ENCODE measurements around the gene GNG12.

Gene GNG12

GRCh38 chr1:67684526-67685066 lies 148.7 kb downstream of the GNG12 start:
- peak overlapping the region; percentile 28 for H3K4me3 ChIP-seq (ENCODE audit: low read depth, low read length)
- TF ChIP-seq CTCF (IDR thresholded peaks at IDR 0.05; ENCODE audit: low read depth, low read length, missing control alignments) = no peak
- no peak for DNase-seq (ENCODE audit: low read depth)

GRCh38 chr1:67683766-67684525 lies 149.3 kb downstream of the GNG12 start:
- TF ChIP-seq CTCF (IDR thresholded peaks at IDR 0.05; ENCODE audit: low read depth, low read length, missing control alignments) = no peak
- peak overlapping the region; percentile 28; the same call in 1 of the 2 replicates for H3K4me3 ChIP-seq (ENCODE audit: low read depth, low read length)
- DNase-seq (ENCODE audit: low read depth) = no peak

GRCh38 chr1:67683316-67683715 lies 150.0 kb downstream of the GNG12 start:
- H3K4me3 ChIP-seq (ENCODE audit: low read depth, low read length) = no peak overlapping the region
- no peak for TF ChIP-seq CTCF (IDR thresholded peaks at IDR 0.05; ENCODE audit: low read depth, low read length, missing control alignments)
- DNase-seq (ENCODE audit: low read depth) = no peak

- DNase-seq (ENCODE audit: low read depth) = no peak
- TF ChIP-seq CTCF (IDR thresholded peaks at IDR 0.05; ENCODE audit: low read depth, low read length, missing control alignments) = no peak
- H3K4me3 ChIP-seq (ENCODE audit: low read depth, low read length) = no peak overlapping the region
These were observed 150.5 kb downstream of the GNG12 start for GRCh38 chr1:67682659-67683197.

- TF ChIP-seq CTCF (IDR thresholded peaks at IDR 0.05; ENCODE audit: low read depth, low read length, missing control alignments) = no peak
- DNase-seq (ENCODE audit: low read depth) = no peak
- no peak overlapping the region for H3K4me3 ChIP-seq (ENCODE audit: low read depth, low read length)
These were observed 152.8 kb downstream of the GNG12 start for GRCh38 chr1:67680486-67680885.

- no peak for DNase-seq (ENCODE audit: low read depth)
- H3K4me3 ChIP-seq (ENCODE audit: low read depth, low read length) = no peak overlapping the region
- no peak for TF ChIP-seq CTCF (IDR thresholded peaks at IDR 0.05; ENCODE audit: low read depth, low read length, missing control alignments)
These were observed 153.6 kb downstream of the GNG12 start for GRCh38 chr1:67679691-67680090.

Measured in GM12864 (cell line).